GM21723 (cell line): ENCODE measurements around the gene CERS6.

Experiments
- ATAC-seq: cut with Tn5 transposase; IDR thresholded peaks from one replicate; pipeline ENCODE4 v1.9.1; 2021; ENCODE audit warnings: mild to moderate bottlenecking, moderate library complexity; ENCODE audit not compliant: unreplicated experiment

CERS6 gene

GRCh38 chr2:168565112-168565511 lies 109.0 kb downstream of the CERS6 start:
- ATAC-seq = no peak

DNA sequence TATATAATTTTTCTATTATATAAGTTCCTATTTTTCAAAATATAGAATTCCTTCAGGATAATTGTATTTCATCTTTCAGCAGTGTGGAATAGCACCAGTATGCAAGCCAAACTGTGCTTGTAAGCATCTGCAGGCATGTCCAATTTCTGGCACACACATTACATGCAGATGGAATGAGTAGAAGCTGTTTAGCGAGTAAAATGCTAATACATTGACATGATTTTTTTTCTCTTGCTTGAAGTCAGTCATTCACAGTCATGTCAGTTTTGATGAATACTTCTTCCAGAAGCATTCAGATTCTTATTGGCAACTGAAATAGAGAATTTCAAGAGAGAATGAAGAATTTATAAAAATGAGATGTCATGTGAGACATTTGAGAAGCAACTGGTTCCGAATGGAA lies 109.4 kb downstream of the CERS6 start:
- ATAC-seq = no peak

GRCh38 chr2:168566974-168567665 lies 111.0 kb downstream of the CERS6 start:
- ATAC-seq = no peak

- ATAC-seq = no peak
Measured at GRCh38 chr2:168567836-168568235, 111.8 kb downstream of the CERS6 start.

GRCh38 chr2:168568476-168569267 lies 112.6 kb downstream of the CERS6 start:
- ATAC-seq = no peak

DNA sequence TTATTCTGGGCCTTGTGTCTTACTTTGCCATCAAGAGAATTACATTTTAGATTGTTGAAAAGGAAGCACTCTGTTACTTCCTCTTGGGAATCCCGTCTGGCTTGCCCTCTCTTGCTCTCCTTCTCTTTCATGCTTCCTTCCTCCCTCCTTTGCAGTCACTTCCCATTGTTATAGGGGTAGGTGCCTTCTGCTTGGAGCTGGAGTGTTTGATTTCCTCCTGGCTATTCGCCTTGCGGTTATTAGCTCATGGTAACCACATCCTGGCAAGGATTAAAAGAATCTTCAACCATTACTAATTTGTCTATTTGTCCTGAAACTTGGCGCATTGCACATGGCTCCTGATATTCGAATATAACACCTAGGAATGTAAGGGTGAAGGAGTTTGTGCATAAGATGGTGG lies 115.0 kb downstream of the CERS6 start:
- no peak for ATAC-seq

GRCh38 chr2:168573128-168573903 lies 117.2 kb downstream of the CERS6 start:
- ATAC-seq = no peak

DNA sequence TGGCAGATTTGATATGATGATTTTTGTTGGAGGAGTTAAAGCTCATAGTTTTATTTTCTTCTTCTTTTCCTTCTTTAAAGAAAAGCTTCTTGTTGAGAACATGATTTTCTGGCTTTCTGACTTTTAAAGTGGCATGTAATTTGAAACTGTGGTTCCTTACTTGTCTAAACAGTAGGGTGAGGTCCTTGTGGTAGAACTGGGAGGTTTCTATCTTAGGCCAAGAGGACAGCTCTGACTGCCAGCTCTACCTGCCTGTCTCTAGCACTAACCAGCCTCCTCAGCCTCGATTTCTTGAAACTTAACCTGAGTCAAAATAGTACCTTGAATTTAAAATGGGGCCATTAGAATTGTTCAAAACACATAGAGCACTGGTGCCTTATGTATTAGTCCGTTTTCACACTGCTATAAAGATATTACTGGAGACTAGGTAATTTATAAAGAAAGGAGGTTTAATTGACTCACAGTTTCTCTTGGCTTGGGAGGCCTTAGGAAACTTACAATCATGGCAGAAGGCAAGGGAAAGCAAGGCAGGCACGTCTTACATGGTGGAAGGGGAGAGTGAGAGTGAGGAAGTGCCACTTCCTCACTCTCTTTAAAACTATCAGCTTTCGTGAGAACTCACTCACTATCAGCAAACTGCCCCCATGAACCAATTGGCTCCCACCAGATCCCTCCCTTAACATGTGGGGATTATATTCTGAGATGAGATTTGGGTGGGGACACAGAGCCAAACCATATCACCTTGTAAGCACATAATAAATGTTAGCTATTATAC lies 119.0 kb downstream of the CERS6 start:
- ATAC-seq = no peak

GRCh38 chr2:168577885-168578284 lies 121.8 kb downstream of the CERS6 start:
- ATAC-seq = no peak

DNA sequence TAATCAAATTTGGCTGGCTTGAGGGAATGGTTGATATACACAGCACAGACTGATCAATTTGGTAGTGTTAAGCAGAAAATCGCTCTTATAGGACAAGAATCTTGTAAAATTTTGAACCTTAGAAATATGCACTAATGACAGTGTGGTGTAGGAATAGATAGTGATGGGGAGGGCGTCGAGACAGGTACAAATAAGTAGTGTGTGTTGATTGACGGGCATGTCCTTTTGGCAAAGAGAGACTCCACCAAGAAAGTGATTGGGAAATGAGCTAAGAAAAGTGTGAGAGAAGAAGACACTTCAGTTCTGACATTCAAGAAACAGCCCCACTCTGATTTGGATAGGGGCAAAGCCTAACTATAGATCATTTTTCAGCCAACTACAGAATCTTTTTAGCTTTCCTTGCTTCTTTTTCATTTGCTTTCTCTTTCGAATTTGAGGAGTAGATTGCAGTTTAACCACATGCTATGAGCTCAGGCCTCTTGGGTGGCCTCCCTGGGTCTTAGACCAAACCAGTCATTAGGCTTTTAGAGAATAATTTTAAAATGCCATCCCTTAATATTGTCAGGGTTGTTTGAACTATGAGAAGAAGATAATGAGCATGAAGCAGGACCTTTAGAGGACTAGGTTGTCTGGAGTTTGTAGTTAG lies 127.1 kb downstream of the CERS6 start:
- peak; percentile 60 for ATAC-seq

GRCh38 chr2:168583710-168584521 lies 127.8 kb downstream of the CERS6 start:
- no peak for ATAC-seq

GRCh38 chr2:168584911-168585310 lies 128.8 kb downstream of the CERS6 start:
- no peak for ATAC-seq

DNA sequence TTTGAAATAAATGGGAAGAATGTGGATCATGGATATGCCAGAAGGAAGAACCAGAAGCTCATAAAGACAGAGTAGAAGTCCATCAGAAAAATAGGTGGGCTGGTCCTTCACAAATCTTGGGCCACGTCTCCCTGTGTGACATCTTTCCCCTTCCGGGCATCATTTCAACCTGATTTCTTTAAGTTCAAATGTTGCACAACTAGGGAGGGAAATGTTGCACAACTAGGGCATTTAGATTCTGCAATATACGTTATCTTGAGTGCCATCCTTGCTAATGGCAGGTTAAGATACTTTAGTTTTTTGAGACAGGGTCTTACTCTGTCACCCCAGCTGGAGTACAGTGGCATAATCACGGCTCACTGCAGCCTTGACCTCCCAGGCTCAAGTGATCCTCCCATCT lies 129.6 kb downstream of the CERS6 start:
- no peak for ATAC-seq

- no peak for ATAC-seq
Measured at GRCh38 chr2:168587307-168587706, 131.2 kb downstream of the CERS6 start.

DNA sequence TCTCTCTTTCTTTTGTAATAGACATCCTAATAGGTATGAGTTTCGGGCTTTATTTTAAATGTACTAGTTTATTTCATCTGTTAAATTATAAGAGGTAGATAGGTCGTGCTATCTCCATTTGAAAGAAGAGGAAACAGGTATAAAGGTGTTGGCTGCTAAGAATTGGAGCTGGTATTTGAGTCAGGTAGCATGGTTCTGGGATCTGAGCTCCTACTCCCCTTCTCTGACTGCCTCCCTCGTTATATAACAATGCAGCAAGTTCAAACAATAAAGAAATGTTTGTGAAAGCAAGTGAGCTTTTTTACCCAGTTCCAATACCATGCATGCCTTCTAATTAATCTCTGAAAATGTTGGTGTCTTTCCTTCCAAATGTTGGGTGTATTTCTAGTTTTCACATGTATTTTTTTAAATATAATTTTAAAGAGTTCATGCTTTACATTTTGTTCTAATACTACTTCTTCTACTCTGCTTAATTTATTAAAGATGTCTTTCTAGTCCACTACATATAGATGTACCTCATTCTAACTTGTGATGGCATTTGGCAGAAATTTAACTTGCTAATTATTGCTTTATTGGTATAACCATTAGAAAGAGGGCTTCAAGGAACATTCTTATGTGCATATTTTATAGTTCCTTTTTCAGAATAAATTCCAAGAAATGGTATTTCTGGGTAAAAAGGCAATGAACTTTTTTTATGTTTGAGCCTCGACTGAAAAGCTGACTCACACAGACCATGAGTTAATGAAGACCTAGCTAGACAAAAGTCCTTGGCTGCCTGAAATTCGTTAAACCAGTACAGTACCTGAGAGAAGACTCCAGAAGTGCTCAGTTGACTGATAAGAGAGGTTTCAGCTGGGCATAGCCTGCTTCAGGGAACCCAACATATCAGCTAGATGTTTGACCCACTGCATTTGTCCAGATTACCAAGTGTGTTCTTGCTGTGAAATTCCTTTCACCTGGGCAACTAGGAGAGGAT lies 133.5 kb downstream of the CERS6 start:
- no peak for ATAC-seq

GRCh38 chr2:168592181-168592831 lies 136.2 kb downstream of the CERS6 start:
- no peak for ATAC-seq

GRCh38 chr2:168593713-168594112 lies 137.6 kb downstream of the CERS6 start:
- ATAC-seq = peak; percentile 42

- ATAC-seq = peak; percentile 84
Measured at GRCh38 chr2:168594778-168595177, 138.7 kb downstream of the CERS6 start.
